Sciatic nerve (tissue), 2 donors: ENCODE measurements around the gene MGAT3. TPM values are rescaled to one million over a fixed set of nuclear protein-coding genes. Genes with fewer than 3 reads are reported as not detected.

ENCODE experiments used
- ATAC-seq: fragments of 200-7000 bp; cut with Tn5 transposase; one replicate; pipeline ENCODE4 v1.9.1; 2020; ENCODE audit warnings: mild to moderate bottlenecking, moderate library complexity
- DNase-seq: peaks from one replicate; pipeline ENCODE4 v3.0.0-alpha.2; 2020; ENCODE audit warnings: low spot score
- intact Hi-C: fragments of 100-400 bp; cut with DNase I; formaldehyde crosslinking; loops from one replicate; pipeline ENCODE4 v1.14.2; 2022
- total RNA-seq: library from RNA; stranded (reverse); fragmentation: NEBNext Ultra II Directional; extraction: Animal tissue kit (Norgen Biotek cat#: 25700); gene quantifications from one replicate; pipeline ENCODE4 v1.2.1, GENCODE V29; 2021
- donor health status: DM: no; HTN: no; CAD: no.
- donor health status: DM: no; HTN: no; CAD: no.

The MGAT3 gene
- total RNA-seq, 1 donor from 2014 or later: 56.5 TPM

DNA sequence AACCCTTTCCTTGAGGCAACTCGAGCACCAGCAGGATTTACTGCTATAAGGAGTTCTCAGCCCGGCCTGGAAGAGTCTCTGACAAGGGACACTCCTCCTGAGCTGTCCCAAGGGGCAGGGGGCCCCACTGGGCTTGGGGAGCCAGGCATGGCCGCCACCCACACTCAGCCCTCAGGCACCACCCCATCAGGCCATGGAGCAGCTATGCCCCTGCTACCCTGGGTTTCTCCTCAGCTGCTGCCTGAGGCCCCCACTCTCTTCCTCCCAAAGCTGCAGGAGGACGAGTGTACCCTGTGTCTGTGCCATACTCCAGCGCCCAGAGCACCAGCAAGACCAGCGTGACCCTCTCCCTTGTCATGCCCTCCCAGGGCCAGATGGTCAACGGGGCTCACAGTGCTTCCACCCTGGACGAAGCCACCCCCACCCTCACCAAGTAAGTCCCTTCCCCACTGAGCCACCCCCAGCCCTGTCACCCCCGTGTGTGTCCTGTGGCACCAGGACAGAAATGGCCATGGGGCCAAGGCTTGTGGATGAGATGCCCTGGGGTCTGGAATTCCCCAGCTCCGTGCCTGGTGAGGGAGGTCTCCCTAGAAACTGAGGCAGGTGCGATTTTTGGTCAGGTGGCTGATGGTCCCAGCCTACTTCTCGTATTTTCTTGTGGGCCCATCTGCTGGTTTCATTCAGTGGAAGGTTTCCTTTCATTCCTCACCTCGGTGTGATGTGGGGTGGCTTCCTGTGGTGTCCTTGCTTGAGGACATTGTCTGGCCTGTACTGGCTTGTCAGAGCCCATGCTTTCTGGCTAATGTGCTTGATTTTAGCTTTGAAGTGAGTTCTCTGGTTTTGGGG lies 28.8 kb upstream of the MGAT3 start:
- intact Hi-C loops: no loop called here
- no peak for DNase-seq
- no peak for ATAC-seq

DNA sequence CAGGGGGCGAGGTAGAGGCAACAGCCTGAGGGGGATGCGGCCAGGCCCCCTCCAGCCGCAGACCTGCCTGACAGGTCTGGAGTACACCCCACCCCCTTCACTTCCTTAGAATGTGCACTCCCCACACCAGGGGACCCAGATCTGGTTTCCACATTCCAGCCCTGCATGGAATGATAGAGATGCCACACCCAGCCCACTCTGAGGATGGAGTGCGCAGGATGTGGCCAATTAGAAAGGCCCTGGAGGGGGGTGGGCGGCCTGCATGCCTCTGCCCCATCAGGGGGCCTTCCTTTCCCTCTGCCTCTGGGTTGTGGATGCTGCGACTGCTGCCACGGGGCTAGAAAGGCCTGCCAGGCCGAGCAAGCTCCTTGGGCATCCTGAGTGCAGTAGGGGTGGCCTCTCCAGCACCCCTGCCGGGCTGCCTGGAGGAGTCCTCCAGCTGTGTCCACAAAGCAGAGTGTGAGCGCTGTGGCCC lies 28.2 kb upstream of the MGAT3 start:
- intact Hi-C loops: no loop called here
- ATAC-seq: peak; percentile 3
- DNase-seq: no peak

DNA sequence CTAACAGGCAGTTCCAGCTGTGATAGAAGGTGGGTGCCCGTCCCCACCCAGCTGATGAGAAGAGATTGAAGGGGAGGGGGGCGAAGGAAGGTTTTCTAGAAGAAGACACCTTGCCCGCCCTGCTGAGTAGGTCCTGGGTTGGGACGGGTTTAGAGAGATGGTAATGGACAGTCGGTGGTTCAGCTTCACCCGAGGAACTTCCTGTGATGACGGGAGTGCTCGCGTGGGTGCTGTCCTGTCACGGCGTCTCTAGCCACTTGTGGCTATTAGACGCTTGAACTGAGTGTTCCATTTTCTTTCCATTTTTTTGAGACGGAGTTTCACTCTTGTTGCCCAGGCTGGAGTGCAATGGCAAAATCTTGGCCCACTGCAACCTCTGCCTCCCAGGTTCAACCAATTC lies 27.6 kb upstream of the MGAT3 start:
- intact Hi-C loops: no loop called here
- ATAC-seq (no peak), DNase-seq (no peak)

DNA sequence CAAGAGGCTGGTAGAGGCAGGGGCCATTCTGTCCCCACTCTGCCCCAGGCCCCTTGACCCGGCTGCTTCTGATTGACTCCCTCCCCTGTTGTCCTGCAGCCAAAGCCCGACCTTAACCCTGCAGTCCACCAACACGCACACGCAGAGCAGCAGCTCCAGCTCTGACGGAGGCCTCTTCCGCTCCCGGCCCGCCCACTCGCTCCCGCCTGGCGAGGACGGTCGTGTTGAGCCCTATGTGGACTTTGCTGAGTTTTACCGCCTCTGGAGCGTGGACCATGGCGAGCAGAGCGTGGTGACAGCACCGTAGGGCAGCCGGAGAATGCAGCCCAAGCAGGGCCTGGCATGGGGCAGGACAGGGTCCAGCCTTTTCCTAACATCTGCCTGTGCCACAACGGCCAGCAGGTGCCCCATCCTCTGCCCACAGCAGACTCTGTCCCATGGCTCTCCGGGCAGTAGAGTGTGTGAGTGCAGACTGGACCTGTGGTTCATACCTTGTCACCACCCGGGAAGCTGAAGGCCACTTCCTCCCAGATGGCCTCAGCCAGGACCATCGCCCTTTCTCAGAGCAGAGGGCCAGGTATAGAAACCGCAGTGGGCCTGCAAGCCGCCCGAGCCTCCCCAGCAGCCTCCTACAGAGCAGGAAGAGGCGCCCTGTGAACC lies 26.8 kb upstream of the MGAT3 start:
- DNase-seq: no peak
- intact Hi-C loops: no loop called here
- ATAC-seq: peak; percentile 50

DNA sequence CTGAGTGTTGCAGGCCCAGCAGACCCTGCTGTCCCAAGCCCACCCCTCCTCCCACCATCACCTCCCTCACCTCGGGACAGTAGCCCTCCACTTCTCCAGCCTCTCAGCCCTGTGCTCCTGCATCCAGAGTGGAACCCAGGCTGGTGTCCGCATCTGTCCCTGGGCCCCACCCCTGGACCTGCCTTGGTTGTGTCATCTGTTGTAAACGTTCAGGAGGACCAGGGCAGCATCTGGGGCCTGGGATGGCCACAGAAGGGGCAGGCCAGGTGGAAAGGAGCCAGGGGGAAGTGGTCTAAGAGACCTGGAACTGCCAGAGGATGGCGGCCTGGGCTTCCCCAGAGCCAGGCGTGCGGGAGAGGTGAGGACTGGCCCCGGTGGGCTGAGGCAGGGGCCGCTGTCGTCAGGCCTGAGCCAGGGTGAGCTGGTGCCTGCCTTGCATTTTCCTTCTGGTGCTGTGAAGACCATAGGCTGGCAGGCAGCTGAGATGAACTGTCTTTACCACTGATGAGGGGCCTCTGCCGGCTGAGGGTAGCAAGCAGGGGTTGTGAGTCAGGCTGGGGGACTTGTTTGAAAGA lies 26.1 kb upstream of the MGAT3 start:
- intact Hi-C loops: no loop called here
- ATAC-seq (no peak), DNase-seq (no peak)

DNA sequence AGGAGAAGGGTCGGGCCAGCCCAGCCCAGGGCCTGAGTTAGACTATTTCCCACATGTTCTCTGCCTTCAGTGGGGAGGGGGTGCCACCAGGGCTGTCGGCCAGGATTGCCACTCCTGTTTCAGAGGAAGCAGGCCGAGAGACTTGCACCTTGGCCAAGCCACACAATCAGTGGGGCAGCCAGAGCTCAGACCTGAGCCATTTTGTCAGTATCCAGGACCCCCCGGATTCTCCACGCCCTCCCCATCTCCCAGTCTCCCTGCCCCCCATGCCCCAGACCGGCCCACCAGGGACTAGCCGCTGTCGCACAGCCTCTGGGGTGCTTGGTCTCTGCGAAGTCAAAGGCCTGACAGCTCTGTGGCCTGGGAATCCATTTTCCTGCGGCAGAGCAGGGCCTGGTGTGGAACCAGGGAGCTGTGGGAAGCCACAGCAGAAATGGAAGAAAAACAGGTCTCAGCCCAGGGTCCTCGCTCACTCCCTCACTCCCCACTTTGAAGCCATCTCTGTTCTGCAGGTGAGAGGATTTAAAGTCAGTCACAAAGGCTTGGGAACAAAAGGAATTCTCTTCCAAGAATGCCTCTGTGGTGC lies 25.5 kb upstream of the MGAT3 start:
- DNase-seq (no peak), ATAC-seq (no peak)
- intact Hi-C loops: no loop called here

DNA sequence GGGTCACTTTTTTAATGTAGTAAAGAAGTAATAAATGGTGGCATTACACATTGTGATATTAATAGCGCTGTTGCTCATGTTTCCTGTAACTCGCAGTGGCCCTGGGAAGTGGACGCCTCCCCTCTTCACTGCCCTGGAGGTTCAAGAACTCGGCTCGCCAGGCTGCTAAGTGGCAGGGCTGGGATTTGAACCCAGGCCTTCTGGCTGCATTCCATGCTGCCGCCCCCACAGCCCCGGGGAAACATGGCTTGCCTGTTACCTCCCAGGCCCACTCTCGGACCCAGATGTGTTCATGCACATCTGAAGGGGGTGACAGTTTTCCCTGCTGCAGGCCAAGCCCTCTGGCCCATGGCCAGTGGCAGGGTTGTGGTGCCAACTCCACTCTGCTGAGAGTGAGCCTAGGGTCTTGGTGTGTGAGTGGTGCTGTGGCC lies 25.0 kb upstream of the MGAT3 start:
- no peak for DNase-seq
- peak; percentile 33 for ATAC-seq
- intact Hi-C loops: no loop called here

DNA sequence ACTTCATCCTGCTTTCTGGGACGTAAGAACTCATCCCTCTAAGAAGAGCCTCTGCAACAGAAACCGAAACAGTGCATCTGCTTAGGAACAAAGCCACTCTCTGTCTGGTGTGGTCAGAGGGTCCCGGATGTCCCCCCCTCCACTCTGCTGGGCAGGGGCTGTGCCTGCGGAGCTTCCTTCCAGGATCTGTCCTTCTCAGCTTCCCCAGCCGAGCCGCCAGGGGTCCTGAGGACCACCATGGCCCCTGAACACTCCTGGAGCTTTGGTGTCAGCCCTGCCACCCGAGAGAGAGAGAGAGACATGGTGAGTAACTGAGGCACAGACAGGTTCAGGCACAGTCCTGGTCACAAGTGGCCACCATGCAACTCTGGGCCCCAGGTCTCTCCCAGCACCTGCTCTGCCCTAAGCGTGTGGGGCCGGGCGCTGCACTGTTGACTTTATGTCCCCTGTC lies 24.4 kb upstream of the MGAT3 start:
- ATAC-seq (no peak), DNase-seq (no peak)
- intact Hi-C loops: no loop called here

DNA sequence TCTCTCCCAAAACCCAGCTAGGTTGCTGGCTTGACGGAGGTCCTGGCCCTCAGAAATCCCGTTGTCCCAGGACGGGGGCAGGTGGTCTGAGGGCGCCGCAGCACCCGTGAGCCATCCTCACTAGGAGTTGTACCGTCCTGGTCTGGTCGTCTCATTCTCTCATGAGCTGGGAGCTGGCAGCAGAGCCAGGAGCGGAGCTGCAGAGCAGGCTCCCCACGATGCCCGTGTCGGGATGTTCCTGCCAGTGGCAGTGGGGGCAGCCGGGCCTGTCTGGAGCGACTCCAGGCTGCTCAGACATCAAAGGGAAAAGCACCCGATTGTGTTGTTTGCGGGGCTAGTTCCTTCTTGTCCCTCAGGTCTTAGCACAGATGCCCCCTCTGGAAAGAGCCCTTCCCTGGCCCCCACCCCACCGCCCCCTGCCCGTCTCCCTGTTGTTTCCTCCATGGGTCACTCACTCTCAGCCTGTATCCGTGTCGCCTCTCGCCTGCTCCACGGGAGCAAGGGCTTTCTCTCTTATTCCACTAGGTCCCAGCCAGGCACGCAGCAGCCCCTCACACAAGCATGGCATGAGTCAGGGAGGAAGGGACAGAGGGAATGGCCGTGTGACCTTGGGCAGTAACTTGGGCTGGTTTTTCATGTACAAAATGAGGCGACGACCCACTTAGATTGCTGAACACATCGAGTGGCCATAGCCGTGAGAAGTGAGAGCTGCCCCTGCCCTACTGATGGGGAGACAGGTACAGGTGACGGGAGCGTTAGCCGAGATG lies 23.2 kb upstream of the MGAT3 start:
- no peak for DNase-seq
- ATAC-seq: no peak
- intact Hi-C loops: no loop called here

DNA sequence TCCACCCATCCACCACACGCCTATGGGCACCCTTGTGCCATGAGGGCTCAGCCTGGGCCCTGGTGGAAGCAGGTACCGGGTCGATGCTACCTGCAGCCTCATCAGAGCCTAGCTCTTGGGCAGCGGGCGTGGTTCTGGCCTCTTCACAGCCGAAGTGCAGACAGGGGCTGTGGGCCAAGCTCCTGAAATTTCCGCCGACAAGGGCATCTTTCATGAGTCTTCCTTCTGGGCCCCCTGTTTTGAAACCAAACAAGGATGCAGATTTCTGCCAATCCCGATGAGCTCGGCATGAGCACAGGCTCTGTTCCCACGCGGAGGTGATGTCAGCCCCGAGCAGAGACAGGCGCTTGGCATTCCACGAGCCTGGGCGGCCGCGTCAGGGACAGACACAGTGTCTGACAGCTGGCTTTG lies 22.6 kb upstream of the MGAT3 start:
- ATAC-seq (peak; percentile 25), DNase-seq (no peak)
- intact Hi-C loops: no loop called here

DNA sequence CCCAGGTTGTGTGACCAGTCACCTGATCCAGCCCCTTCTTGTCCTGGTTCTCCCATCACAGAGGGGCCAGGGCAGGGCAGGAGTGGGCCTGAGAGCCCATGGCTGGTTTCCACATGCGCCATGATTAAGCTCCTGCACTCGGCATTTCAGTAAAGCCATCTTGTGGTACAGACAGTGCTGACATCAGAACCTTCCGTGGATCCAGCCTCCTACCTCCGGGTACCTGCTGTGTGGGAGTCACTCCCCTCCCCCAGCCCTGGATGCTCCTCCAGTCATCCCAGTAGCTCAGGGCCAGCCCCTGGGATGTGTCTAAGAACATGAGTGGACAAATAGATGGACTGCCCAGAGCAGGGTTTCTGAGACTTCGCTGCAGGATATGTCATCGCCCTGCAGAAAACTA lies 22.1 kb upstream of the MGAT3 start:
- intact Hi-C loops: no loop called here
- DNase-seq: no peak
- ATAC-seq: no peak

DNA sequence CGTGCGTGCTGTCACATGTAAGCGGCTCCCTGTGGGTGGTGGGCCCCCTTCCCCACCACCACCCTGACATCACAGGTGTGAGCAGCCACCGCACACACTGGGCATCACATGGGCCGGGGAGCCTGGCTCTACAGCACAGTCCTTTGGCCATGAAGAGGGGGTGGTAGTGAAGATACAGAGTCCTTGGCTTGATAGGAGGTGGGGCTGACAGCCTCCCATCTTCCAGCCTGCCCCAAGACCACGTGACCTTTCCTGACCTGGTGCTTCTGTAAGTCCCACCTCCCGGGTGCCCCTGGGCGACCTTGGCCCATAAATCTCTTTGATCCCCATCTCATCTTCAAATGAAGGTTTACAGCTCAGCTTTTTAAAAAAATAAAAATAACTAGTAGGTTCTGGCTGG lies 21.2 kb upstream of the MGAT3 start:
- DNase-seq: no peak
- intact Hi-C loops: no loop called here
- ATAC-seq: no peak

DNA sequence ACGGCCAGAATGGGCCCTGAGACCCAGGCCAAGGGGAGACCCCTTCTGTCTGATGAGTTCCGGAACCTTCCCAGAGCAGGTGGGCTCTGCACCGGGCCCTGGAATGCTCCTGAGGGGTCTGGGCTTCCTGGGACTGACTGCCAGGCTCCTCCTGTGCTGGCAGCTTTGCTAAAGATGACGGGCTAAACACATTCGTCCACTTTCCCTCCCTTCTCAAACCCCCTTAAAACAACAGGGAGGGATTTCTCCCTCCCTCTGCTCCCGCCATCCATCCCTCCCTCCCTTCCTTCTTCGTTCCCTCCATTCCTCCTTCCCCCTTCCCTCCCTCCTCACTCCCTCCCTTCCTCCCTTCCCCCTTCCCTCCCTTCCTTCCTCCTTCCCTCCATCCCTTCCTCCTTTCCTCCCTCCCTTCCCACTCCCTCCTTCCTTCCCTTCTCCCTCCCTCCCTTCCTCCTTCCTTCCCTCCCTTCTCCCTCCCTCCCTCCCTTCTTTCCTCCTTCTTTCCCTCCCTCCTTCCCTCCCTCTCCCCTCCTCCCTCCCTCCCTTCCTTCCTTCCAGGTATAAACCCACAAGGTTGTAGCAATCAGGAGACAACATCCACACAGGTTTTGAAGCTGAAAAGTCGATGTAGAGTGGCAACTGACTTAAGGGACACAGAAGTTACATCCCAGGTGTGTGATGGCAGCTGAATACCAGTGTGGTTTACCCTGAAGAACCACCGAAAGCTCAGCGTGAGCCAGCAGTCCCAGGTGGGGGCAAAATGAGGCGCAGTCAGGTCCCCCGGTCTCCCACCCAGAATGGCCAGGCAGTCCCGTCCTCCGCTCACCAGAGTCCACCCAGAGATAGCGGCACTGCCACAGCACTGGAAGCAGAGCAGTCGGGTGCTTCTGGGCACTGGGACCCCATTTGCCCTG lies 18.8 kb upstream of the MGAT3 start:
- no peak for DNase-seq
- ATAC-seq: peak; percentile 27
- intact Hi-C loops: no loop called here

DNA sequence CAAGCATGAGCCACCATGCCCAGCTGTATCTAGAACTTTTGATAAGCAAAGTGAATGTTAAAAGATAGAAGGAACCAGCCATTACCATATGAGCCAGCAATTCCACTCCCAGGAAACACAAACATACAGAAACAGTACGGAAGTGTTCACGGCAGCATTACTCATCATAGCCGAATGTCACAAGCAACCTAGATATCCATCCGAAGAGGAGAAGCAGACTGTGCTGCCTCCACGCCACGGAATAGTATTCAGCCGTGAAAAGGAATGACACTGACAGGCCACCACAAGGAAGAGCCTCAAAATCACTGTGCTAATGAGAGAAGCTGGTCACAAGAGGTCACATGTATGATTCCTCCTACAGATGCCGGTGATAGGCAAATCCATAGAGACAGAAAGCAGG lies 17.6 kb upstream of the MGAT3 start:
- intact Hi-C loops: no loop called here
- DNase-seq (no peak), ATAC-seq (no peak)

DNA sequence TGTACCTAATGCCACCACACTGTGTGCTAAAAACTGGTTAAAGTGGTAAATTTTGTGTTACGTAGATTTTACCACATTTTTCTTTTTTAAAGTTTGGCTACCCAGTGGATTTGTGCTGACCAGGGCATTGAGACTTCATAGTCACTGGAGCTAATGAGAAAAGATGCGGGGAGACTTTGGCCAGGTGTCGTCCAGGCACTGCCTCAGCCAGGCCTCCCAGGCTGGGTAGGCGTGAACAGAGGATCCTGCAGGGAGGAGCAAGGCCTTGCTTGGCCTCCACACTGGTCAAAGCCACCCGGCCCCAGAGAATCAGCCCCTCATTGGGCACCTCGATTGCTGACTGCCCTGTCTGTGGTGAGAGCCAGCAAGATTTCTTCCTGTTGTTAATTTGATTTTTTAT lies 13.4 kb upstream of the MGAT3 start:
- intact Hi-C loops: no loop called here
- no peak for ATAC-seq
- DNase-seq: no peak

DNA sequence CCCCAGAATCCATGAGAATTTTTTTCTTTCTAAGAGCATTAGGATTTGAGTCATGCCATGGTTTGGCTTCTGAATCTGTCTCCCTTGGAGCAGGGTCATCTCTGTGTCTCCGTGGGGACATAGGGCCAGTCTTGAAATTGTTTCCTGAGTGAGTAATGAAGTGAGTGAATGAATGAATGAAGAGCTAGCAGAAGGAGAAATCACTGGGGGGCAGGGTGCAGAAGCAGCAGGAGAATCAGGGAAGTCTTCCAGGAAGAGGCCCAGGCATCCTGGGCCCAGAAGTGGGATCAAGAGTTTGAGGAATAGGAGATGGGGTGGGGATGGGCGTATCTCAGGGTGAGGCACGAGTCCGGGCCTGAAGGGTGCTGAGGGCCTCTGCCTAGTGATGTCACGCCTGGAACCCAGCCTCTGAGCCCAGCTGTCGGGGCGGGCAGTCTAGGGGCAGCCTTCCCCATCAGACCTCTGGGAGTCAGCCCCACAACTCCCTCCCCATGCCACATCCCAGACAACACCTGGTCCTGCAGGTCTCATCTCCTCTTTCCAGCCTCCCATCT lies 12.5 kb upstream of the MGAT3 start:
- ATAC-seq: no peak

DNA sequence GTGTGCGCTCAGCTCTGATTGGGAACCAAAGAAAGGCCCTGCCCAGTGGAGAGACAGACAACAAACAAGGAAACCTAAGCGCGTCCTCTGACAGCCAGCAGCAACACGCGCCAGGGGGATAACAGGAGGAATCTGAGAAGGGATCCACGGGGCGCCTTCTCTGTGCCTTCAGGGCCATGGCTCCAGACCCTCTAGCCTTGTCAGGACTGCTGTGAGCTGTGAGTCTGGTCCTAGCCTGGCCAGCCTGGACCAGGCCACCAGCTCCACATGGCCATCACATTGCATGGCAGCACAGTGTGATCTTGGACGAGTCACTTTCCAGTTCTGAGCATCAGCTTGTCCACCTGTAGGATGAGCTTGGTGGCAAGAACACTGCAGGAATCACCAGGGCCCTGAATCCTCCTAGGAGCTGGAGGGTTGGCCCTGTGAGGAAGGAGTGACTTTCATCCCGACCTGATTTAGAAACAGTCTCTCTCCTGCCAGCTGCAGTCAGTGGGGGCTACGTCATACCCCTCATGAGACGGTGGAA lies 11.8 kb upstream of the MGAT3 start:
- DNase-seq (no peak), ATAC-seq (no peak)
- intact Hi-C loops: no loop called here

More for the DNA sequence above, 12.5 kb upstream of the MGAT3 start:
- intact Hi-C loops: no loop called here
- no peak for DNase-seq

DNA sequence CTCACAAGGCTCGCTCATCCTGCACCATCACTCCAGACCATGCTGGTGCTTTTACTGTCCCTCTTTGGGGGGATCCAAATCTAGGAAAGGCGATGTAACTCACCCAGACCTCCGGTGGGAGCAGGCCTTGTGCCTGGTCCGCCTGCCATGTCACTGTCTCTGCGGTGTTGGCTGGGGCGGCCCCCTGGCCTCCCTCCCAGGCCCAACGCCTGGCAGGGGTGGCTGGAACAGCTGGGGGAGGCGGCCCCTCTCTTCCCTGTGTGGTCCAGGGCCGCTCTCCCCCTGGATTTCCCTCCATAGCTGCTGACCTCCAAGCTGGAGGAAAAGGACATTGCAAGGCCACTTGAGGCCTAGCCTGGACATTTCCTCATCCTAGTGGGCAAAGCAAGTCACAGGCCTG lies 11.1 kb upstream of the MGAT3 start:
- no peak for ATAC-seq
- DNase-seq: no peak
- intact Hi-C loops: no loop called here
